SU-DHL-6 (cell line): ENCODE measurements around the gene RIMS4.
"Not testable (repeated sequence)": the region's sequence is repeated elsewhere in the genome, so short reads cannot be mapped to it uniquely, and the experiment has no call there.

ENCODE experiments used
- H2AFZ ChIP-seq: fragments of 200-600 bp; sonication (generic); 2 replicates; pipeline ENCODE4 v1.6.1; 2014; ENCODE audit warnings: low read depth, mild to moderate bottlenecking, moderate library complexity, mixed read lengths, antibody characterized with exemption, low read length; ENCODE audit not compliant: severe bottlenecking
- H3F3A ChIP-seq: fragments of 200-600 bp; shearing (Covaris generic); 2 replicates; pipeline ENCODE4 v1.6.0; 2016; ENCODE audit warnings: antibody characterized with exemption, mild to moderate bottlenecking; ENCODE audit not compliant: insufficient read depth
- H3K27ac ChIP-seq: fragments of 200-600 bp; sonication (generic); 2 replicates; pipeline ENCODE4 v1.5.1; 2016; ENCODE audit warnings: low read depth, mild to moderate bottlenecking, low read length, moderate library complexity, mixed read lengths
- H3K27me3 ChIP-seq: fragments of 200-600 bp; sonication (generic), shearing (Covaris generic); 2 replicates; pipeline ENCODE4 v1.6.0; 2014; ENCODE audit warnings: mild to moderate bottlenecking, low read length
- H3K36me3 ChIP-seq: fragments of 200-600 bp; sonication (generic); 2 replicates; pipeline ENCODE4 v1.6.1; 2014; ENCODE audit warnings: mild to moderate bottlenecking, low read length, mixed read lengths
- H3K4me2 ChIP-seq: fragments of 300-600, 200-600 bp; shearing (Covaris generic), sonication (generic); 2 replicates; pipeline ENCODE4 v1.6.0; 2014; ENCODE audit warnings: low read length, low read depth, mild to moderate bottlenecking; ENCODE audit not compliant: poor library complexity, severe bottlenecking
- H3K4me3 ChIP-seq: fragments of 200-600 bp; sonication (generic); 2 replicates; pipeline ENCODE4 v1.5.1; 2014; ENCODE audit warnings: antibody characterized with exemption, low read length, mild to moderate bottlenecking, mixed read lengths; ENCODE audit not compliant: insufficient read depth, poor library complexity, severe bottlenecking
- H3K79me2 ChIP-seq: fragments of 200-600 bp; sonication (generic); 2 replicates; pipeline ENCODE4 v1.6.1; 2014; ENCODE audit warnings: mild to moderate bottlenecking, low read length, moderate library complexity; ENCODE audit not compliant: insufficient read depth
- H3K9ac ChIP-seq: fragments of 200-600 bp; sonication (generic); 2 replicates; pipeline ENCODE4 v1.7.0; 2014; ENCODE audit warnings: mild to moderate bottlenecking, low read length
- H3K9me2 ChIP-seq: fragments of 200-600 bp; sonication (generic); replicated peaks from 2 replicates; pipeline ENCODE4 v1.6.1; 2014; ENCODE audit warnings: low read length; ENCODE audit not compliant: insufficient read depth
- H3K9me3 ChIP-seq: fragments of 200-600 bp; sonication (generic); 2 replicates; pipeline ENCODE4 v1.6.1; 2014; ENCODE audit warnings: low read length, mixed read lengths; ENCODE audit not compliant: insufficient read depth
- H4K20me1 ChIP-seq: fragments of 200-600 bp; sonication (generic); 2 replicates; pipeline ENCODE4 v1.6.1; 2014; ENCODE audit warnings: low read depth, mild to moderate bottlenecking, antibody characterized with exemption, low read length, moderate library complexity, mixed read lengths
- CTCF ChIP-seq: fragments of 200-600 bp; sonication (generic); IDR thresholded peaks from one replicate; pipeline ENCODE4 v1.5.1; 2017; ENCODE audit warnings: antibody characterized with exemption, mild to moderate bottlenecking, low read length, moderate library complexity; ENCODE audit not compliant: insufficient read depth, poor library complexity, severe bottlenecking
- EZH2phosphoT487 ChIP-seq: fragments of 200-600 bp; sonication (generic), shearing (Covaris generic); conservative IDR thresholded peaks from 2 replicates; pipeline ENCODE4 v1.6.1; 2018; ENCODE audit warnings: mild to moderate bottlenecking, antibody characterized with exemption, low read length, moderate library complexity, mixed read lengths

RIMS4 gene

GRCh38 chr20:44765091-44765490 lies 45.3 kb downstream of the RIMS4 start:
- no peak overlapping the region for H3K4me3 ChIP-seq
- H3F3A ChIP-seq, result no peaks in the 10 kb centered on the region
- H2AFZ ChIP-seq, result no peak overlapping the region
- H3K36me3 ChIP-seq, result no peaks in the 10 kb centered on the region
- no peaks in the 10 kb centered on the region for H3K9me3 ChIP-seq
- H3K27me3 ChIP-seq, result no peaks in the 10 kb centered on the region
- no peak overlapping the region for H3K27ac ChIP-seq
- no peak overlapping the region for H3K4me2 ChIP-seq
- TF ChIP-seq EZH2phosphoT487, result no peak
- TF ChIP-seq CTCF, result no peak
- no peak overlapping the region for H3K9ac ChIP-seq
- no peaks in the 10 kb centered on the region for H4K20me1 ChIP-seq
- no peaks in the 10 kb centered on the region for H3K79me2 ChIP-seq
- no peaks in the 10 kb centered on the region for H3K9me2 ChIP-seq

DNA sequence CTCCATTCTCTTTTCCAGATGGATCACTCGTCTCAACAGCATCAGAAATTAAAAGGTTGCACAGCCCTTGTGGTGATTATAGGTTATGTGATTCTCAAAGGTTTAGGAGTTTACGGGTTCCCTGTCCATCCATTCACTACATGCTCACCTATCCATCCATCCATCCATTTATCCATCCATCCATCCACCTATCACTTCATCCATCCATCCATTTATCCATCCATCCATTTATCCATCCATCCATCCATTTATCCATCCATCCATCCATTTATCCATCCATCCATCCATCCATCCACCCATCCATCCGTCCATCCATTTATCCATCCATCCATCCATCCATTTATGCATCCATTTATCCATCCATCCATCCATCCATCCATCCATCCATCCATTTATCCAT lies 46.5 kb downstream of the RIMS4 start:
- not testable (repeated sequence) for H3K4me2 ChIP-seq, H3K9me3 ChIP-seq, H3K36me3 ChIP-seq, H3K4me3 ChIP-seq, H3K9ac ChIP-seq, H3K27ac ChIP-seq, H3K27me3 ChIP-seq, H3F3A ChIP-seq, H3K79me2 ChIP-seq, H4K20me1 ChIP-seq, H3K9me2 ChIP-seq, H2AFZ ChIP-seq

- no peak overlapping the region for H3K9ac ChIP-seq
- H3K9me2 ChIP-seq, result no peaks in the 10 kb centered on the region
- no peak overlapping the region for H2AFZ ChIP-seq
- H3F3A ChIP-seq, result no peaks in the 10 kb centered on the region
- H3K27ac ChIP-seq, result no peak overlapping the region
- no peaks in the 10 kb centered on the region for H3K36me3 ChIP-seq
- no peak overlapping the region for H3K4me3 ChIP-seq
- H3K4me2 ChIP-seq, result no peak overlapping the region
- TF ChIP-seq EZH2phosphoT487 (no peak), CTCF (no peak)
- no peaks in the 10 kb centered on the region for H3K79me2 ChIP-seq
- H3K9me3 ChIP-seq, result no peaks in the 10 kb centered on the region
- no peaks in the 10 kb centered on the region for H3K27me3 ChIP-seq
- H4K20me1 ChIP-seq, result no peaks in the 10 kb centered on the region
Measured at GRCh38 chr20:44762466-44763140, 47.7 kb downstream of the RIMS4 start.

- Histone ChIP-seq H3K9me3 (no peaks in the 10 kb centered on the region), H3K9ac (no peak overlapping the region), H4K20me1 (no peaks in the 10 kb centered on the region), H3K9me2 (no peaks in the 10 kb centered on the region), H3K36me3 (no peaks in the 10 kb centered on the region), H3K4me3 (no peak overlapping the region), H3F3A (no peaks in the 10 kb centered on the region), H3K4me2 (no peak overlapping the region), H3K27me3 (no peaks in the 10 kb centered on the region), H3K79me2 (no peaks in the 10 kb centered on the region), H2AFZ (no peak overlapping the region), H3K27ac (no peak overlapping the region)
- no peak for TF ChIP-seq CTCF
- no peak for TF ChIP-seq EZH2phosphoT487
Measured at GRCh38 chr20:44761423-44761822, 48.9 kb downstream of the RIMS4 start.
